Testis (tissue), 2 donors: ENCODE data around the gene ZNF784.

Experiments used
- POLR2A ChIP-seq: fragments of 450-650 bp; IDR thresholded peaks from one replicate; pipeline ENCODE4 v1.6.1; 2017; ENCODE audit warnings: antibody characterized with exemption, mild to moderate bottlenecking, moderate library complexity
- TF ChIP-seq, protein P1 (sequence below), 3 experiments: fragments of 450-650 bp in 2 of 3; fragments of 200-600 bp in 1 of 3; sonication (generic) in 1 of 3; IDR thresholded peaks; one replicate each; pipeline ENCODE4 v1.5.1; 2016 to 2019; ENCODE audit warnings: antibody characterized with exemption in 3 of 3, mild to moderate bottlenecking in 2 of 3, moderate library complexity in 1 of 3

DNA sequence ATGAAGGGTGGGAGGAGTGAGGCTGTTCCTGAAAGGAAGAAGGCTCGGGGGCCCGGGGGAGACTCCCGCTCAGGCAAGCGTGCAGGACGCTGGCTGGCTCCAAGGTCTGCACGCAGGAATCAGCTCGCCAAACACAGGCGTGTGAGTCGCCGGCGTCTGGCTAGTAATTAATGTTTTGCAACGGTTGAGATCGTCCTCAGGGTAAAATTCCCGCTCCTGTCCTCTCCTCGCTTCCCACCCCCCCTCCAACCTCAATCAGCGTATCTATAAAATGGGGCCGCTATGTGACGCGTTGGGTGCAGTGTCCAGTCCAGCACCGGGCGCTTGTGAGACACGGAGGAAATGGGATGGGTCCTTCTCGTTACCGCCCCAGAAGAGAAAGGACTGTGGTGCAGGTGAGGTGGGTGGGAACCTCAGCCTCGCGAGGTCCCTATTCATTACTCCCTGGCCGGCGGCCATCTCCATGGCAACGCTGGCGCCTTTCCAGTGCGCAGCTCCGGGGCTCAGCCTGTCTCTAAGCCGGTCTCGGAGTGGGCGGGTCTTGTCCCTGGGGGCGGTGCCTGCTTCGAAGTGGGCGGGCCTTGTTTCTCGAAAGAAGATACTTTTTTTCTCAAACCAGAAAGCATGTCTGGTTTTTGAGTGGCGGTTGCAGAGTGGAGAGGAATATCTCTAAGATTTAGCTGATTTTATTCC, 37.2 kb downstream of the ZNF784 start:
- TF ChIP-seq, protein P1, sequence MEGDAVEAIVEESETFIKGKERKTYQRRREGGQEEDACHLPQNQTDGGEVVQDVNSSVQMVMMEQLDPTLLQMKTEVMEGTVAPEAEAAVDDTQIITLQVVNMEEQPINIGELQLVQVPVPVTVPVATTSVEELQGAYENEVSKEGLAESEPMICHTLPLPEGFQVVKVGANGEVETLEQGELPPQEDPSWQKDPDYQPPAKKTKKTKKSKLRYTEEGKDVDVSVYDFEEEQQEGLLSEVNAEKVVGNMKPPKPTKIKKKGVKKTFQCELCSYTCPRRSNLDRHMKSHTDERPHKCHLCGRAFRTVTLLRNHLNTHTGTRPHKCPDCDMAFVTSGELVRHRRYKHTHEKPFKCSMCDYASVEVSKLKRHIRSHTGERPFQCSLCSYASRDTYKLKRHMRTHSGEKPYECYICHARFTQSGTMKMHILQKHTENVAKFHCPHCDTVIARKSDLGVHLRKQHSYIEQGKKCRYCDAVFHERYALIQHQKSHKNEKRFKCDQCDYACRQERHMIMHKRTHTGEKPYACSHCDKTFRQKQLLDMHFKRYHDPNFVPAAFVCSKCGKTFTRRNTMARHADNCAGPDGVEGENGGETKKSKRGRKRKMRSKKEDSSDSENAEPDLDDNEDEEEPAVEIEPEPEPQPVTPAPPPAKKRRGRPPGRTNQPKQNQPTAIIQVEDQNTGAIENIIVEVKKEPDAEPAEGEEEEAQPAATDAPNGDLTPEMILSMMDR (IDR thresholded peaks at IDR 0.05), result no peak
- TF ChIP-seq POLR2A, result no peak
